IPS-NIHi7 (cell line): ENCODE data around the gene PRDM16.

ENCODE experiments used
- DNase-seq: peaks from one replicate; pipeline ENCODE4 v3.0.0; 2012; ENCODE audit warnings: mixed read lengths; ENCODE audit errors: extremely low spot score

The PRDM16 gene

DNA sequence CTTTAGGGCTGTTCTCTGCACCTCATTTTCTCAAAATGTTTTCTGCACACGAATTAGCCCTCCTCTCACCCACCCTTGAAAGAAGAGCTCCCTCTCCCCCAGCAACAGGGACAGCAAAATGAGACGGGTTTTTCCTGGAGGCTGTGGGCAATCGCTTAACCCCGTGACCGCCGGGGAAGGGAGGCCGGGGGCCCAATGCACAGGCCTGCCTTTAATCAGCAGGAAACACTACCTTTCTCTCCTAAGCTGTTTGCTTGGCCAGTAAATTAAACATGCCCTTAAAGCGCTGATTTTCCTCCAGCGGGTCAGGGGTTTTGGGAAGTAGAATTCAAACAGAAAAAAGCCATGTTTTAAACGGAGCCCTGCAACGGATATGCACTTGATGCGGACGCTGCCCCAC lies 114.4 kb downstream of the PRDM16 start:
- DNase-seq: no peak

DNA sequence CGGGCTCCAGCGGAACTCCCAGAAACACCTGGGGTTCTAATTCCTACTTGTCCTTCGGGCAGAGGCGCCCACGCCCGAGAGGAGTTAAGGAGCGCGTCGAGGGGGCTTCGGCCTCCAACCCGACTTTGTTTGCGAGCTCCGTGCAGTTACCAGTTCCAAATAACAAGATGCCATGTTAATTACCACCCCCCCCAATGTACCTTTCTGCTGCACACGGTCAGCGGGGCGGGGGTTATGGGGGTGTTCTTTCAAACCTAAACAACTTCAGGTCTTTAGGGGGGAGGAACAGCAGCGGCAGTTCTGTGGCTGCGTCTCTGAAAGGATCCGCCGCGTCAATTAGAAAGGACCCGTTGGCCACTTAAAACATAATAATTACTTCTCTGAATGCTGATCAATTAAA lies 114.8 kb downstream of the PRDM16 start:
- no peak for DNase-seq

DNA sequence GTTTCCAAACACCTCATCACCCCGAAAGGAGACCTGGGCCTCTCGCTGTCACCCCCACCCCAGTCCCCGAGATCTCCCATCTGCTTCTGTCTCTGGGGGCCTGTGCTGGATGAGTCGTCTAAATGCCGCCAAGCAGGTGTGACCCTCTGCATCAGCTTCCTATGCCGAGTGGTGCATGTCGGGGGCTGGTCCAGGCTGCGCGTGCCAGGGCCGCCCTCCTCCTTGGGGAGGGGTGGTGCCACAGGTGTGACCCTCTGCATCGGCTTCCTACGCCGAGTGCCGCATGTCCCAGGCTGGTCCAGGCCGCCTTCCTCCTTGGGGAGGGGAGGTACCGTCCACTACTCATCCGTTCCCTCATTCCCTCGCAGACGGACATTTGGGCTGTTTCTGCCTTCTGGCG lies 115.7 kb downstream of the PRDM16 start:
- DNase-seq: no peak

DNA sequence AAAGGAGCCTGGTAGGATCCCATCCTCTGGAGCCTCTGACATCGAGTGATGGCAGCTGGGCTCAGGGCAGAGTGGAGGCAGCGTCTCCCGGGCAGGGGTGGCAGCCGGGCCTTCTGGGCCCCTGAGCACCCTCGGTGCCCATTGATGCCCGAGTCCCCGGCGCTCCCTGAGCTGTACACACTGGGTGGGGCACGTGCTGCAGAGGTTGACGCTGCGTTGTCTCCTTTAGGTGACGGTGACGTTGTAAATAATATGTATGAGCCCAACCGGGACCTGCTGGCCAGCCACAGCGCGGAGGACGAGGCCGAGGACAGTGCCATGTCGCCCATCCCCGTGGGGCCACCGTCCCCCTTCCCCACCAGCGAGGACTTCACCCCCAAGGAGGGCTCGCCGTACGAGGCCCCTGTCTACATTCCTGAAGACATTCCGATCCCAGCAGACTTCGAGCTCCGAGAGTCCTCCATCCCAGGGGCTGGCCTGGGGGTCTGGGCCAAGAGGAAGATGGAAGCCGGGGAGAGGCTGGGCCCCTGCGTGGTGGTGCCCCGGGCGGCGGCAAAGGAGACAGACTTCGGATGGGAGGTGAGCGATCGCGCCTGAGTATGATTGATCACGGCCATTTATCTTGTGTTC lies 117.0 kb downstream of the PRDM16 start:
- no peak for DNase-seq

DNA sequence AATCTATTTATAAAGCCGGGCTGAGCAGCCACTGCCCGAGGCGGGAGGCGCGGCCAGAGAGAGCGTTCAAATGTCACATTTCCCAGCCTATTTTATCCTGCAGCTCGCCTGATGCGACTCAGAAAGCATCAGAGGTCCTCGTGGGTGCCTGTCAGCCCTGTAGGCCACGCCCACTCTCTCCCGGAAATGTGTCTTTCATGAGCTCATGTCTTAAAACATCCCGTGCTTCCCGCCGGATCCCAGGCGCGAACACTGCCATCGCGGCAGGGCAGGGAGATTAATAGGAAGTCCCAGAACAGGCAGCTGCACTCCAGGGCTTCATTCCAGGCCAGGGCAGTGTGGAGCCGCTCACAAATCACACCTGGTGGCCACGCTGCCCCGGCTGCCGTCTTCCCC lies 117.5 kb downstream of the PRDM16 start:
- DNase-seq: no peak

DNA sequence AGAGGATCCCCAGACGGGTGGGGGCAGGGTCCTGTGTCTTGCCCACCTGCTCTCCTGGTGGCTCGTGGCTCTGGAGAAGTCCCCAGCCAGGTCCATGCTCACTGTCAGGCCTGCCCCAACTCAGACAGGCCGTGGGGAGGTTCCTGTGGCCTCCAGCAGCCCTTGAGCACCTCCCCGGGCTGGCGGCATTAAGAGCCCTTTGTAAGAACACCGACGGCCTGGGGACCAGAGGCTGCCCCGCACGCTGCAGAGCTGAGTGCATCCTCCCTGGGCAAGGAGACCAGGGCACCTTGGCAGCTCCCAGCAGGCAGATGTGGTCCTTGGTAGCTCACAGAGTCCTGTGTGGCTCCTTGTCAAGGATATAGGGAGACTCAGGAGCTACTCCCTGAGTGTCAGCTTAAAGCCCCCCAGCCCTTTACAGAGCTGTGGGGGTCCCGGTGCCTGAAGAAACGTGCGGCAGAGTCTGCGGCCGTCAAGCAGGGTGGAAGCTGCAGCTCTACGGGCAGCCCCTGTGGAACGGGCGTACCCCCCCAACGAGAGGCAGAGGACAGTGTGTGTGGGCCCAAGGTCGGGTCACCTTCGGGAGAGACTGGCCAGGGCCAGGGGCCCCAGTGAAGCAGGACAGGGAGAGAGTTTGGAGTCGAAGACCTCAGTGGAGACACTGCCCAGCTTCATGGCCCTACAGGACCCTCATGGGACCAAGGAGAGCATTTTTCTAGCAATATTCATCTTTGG lies 118.6 kb downstream of the PRDM16 start:
- DNase-seq: no peak

DNA sequence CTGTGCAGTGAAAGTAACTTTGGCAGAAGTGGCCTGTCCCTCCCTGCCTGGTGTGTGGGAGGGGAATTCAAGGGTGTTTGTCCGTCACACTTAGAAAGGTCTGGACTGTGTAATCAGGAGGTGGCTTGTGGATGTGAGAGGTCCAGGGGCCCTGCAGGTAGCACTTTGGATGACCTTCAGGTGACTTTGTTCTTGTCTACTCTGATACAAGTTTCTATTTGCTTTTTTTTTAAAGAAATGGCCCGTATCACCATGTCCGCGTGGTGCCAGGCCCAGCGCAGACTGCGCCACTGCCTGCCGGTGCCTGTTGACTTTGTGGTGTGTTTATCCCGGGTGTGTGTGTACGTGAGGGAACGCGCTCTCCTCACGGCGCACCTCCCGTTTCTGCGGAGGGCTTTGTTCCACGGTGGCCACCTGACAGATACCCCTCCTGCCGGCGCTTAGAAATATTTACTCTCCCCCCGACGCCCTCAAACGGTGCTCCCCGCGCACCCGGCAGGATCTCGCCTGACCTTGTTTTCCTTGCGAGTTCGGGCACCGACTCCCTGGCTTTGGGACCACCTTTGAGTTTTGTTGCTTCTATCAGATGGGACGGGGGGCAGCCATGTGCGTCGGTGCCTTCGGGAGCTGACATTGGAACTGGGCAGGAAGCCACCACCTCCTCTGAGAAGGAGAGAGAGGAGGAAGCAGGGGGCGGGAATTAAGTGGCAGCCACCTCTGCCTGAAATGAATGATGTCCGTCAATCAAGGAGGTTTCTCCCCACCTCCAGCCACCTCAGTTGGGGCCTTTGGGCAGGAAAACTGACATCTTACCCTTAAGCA lies 119.4 kb downstream of the PRDM16 start:
- DNase-seq: no peak

DNA sequence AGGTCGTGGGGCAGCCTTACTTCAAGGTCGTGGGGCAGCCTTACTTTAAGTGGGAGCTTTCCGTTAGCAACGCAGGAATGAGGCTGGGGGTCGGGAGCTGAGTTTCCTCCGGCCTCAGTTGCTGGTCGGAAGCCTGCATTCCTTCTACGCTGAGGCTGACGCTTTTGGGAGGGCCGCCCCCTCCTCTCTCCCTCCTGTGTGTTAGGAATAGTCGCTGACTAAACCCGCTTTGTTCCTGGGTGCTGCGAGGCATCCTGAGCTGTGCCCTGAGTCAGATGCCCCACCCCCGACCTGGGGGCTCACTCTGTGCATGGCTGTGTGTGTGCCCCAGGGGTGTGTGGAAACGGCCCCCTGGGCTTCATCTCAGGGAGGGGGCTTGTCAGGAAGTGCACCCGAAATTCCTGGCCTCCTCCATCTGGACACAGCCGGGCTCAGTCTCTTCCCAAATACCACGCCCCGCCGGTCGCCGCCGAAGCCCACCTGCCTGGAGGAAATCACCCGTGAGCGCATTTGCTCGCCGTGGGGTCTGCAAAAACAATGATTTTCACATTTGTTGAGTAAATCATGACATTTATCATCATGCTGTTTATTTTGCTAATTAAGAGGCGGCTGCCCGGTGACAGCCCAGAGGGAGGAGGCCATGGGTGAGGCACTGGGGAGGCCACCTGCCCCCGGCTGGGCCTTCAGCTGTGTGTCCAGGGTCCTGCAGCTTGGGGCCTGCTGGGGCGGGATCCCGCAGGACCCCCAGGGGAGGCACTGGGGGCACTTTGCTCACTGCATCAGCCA lies 121.4 kb downstream of the PRDM16 start:
- DNase-seq: no peak

DNA sequence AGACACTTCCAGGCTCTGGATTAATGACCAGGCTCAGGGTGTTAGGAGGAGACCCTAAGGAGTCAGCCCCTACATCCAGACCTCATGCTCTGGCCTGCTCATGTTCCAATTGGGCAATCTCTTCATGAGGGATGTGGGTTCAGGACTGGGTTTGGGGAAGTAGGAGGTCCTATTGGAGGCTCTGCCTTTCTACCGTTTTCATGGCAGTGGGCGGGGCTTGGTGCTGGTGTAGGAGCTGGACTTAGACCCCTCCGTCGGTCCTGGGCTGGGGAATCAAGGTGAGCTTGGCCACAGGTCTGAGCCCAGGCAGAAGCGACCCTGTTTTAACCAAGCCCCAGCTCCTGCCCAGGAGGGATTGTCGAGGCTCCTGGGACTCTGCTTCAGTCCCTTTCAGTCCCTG lies 123.4 kb downstream of the PRDM16 start:
- DNase-seq: no peak

DNA sequence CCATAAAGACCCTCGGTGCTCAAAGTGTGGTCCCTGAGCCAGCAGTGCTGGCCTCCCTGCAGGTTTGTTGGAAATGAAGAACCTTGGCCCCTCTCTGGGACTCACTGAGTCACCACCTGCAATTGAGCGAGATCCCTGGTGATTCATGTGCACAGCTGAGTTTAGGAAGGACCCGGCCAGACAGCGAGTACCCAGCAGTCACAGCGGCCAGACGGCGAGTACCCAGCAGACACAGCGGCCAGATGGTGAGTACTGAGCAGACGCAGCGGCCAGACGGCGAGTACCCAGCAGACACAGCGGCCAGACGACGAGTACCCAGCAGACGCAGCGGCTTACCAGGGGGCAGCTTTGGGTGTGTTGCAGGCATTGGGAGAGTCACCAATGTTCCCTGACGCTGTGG lies 123.8 kb downstream of the PRDM16 start:
- DNase-seq: no peak

DNA sequence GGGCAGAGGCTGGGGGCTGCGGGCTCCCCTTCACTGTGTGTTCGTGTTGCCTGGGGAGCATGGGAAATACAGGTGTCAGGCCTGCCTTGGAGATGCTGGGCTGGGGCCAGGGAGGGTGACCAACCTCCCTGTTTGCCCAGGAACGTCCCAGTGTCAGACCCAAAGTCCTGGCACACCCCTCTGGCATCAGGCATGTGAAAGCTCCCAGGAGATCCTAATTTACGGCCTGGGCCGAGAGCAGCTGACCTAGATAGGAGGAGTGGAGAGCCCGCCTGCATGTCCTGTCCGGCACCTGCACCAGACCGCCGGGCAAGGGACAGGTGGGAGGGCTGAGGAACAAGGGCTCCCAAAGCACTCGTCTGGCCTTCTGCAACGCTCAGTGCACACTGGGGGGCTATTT lies 124.8 kb downstream of the PRDM16 start:
- DNase-seq: no peak

DNA sequence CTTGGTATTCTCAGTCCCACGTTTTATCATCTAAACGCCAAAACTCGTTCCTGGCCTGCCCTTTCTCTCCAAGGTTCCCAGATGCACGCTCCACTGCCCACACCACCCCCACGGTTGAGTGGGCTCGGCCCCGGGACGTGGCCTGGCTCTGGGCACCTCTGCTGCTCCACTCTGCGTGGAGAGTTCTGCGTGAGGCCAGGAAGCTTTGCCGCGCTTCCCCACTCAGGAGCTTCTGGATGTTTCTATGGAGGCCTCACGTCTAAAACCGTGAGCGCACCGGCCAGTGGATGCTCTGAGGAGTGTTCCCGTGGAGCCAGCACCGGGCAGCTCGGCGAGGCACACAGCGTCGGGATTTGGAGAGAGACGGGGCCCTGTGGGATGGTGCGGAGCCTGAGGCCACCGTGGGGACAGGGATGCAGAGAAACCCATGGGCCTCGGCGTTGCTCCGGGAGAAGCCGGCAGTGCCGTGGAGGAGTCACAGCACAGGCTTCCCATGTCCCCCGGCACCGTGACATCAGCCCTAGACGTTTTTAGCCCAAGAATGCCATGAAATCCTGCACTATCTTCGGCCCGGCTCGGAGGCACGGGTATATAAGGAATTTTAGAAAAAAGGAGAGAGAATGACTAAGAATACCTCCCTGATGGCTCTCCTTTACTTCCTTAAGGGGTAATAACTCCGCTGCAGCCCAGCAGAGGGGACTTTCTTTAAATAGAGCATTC lies 125.9 kb downstream of the PRDM16 start:
- no peak for DNase-seq

DNA sequence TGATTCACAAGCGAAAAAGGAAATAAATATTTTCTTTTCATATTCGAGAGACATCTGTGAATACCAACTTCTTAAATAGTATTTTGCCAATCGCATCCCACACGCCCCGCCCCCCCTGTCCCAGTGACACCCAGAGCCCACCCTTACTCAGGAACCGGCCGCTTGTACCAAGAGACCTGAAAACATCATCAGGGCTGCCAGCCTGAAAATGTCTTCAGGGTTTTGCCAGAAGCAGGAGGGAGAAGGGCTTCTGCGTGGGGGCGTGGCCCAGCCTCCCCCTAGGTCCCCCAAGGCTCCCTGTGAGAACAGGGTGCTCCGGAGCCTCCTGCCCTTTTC lies 126.4 kb downstream of the PRDM16 start:
- no peak for DNase-seq

DNA sequence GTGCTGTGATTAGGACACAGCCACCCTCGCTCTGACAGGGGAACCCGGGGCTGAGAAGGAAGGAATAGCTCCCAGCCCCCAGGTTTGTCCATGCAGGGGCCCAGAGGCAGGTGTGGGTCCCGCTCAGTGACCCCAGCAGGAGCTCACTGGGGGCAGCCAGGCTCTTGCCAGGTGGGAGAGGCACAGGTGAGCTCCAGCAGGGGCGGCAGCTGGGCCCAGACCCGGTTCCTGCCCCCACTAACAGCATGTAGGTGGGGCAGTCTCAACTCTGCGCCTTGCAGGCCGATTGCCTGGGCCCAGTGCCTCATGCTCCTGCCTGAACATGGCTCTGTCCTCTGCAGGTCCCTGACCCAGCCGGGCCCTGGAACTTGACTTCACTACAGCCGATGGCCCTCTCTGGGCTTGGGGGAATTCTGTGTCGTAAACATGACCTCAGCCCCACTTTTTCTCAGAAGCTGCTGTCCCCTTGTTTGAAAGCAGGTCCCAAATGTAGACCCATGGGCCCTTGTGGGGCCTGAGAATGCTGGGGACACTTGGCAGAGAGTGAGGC lies 127.0 kb downstream of the PRDM16 start:
- no peak for DNase-seq

DNA sequence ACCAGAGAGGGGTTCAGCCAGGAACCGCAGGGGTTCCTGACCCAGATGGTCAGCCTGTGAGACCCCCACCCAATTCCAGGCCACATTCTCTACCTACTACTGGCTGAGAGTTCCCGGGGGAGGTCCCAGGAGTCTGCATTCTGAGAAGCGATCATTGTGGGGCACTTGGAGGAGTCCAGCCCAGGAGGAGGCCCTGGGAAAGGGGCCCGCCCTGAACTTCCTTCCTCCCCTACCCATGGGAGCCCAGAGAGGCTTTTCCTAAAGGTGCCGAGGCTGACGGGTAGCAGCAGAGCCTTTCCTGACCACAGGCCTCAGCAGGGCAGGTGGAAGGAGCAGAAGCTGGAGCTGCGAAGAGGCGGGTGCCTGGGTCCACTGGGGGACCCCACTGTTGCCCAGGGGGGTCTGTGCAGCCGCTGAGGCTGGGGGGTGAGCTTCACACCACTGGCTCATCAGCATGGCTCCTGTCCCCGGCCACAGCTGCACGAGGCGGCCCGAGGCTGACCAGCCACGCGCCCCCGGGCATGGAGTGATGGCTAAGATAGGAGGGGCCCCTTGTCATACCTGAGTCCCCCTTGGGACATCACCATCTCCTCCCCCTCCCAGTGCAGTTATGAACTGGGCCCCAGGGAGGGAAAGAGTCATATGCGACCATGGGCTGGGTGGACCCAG lies 127.7 kb downstream of the PRDM16 start:
- no peak for DNase-seq

DNA sequence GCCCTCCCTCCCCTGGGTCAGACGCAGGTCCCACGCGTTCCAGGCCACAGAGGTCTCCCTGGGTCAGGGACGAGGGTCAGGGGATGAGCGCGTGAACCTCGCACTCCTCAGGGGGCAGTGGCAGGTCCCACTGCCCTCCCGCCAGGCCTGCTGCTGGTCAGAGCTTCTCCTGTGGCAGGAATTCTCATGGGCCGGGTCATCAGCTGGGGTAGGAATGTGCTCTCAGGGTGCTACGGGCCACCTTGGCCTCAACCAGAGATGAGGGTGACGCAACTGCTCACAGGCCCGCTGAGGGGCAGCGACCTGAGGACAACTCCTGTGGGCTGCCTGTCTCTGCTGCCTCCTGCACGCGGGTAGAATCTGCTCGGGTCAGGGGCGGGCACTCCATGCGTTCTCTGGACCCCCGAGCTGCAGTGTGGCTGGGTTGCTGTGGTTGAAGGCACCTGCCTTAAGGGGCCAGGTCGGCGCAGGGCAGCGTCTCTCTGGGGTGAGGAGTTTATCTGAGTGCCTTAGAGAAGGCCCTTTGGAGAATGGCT lies 128.8 kb downstream of the PRDM16 start:
- DNase-seq: no peak

DNA sequence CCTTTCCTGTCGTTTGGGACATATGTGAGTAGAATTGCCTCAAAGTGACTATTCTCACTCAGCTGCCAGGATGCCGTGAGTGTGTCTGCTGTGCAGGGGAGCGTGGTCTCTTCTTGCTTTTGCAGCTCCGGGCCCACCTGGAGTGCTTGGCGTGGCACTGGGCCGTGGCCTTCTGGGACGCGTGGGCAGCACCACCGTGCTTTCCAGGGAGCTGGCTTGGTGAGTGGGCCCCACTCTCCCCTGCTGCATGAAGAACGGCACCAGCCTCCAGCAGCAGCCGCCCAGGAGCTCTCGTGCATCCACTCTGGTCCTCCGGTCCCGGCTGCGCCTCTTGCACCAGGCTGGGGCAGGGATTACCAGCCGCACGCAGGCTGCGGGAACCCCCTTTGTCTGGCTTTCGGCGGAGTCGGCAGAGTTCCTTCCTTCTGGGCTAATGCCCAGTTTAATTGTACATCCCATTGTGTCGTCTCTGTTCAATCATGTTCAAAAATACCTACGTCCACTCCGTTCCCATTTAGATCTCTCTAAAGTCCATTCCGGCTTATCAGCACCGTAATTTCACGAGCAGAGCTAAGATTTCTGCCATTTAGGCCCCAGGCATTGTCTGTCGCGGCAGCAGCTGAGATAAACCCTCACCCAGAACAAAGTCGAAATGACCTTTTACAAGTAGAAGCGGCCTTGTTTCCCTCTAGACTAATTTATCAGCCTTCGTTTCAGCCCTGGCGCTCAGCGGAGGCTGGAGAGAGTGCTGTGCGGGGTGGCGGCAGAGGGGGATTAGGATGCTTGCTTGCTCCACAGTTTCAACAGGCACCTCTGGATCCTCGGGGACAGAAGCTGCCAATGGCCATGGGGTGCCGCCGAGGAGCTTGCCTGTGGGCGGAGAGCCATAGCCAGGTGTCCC lies 129.6 kb downstream of the PRDM16 start:
- no peak for DNase-seq

DNA sequence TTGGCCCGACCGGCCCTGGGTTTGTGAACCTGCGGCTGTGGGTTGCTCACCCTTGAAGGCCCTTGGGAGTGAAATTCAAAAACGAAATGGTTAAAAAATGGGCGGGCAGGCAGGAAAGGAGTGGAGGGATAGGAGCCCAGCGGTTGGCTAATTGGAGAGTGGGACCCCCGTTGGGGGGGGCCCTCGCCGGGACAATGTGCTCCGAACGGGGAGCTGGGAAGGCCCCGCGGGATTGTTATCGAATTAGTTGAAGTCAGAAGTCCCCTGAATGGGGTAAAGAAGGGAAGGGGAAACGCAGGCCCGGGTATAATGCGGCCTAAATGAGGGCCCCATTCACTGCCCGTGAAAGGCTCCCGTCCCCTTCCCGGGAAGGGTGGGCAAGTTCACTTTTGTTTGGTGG lies 135.7 kb downstream of the PRDM16 start:
- no peak for DNase-seq

DNA sequence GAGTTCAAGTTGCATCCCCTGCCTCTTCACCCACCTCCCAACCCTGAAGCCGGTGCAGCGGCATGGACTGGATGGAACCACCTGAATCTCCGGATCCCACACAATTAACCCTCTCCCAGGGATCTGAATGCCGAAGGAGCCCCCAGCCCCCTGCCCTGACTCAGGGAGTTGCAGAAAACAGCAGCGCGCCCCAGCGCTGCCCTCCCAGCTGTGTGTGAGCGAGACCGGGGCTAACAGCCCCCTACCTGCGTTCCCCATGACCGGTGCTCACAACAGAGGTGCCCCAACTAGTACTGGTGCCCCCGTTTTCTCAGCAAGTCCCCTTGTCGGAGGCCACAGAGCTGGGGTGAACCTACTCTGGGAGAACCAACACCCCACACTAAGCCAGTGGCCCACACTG lies 136.8 kb downstream of the PRDM16 start:
- DNase-seq: no peak
